ENCODE results near the gene NCBP2.
A peak's percentile ranks its signal among the peaks of the same experiment; 100 is the strongest.

Gene NCBP2

DNA sequence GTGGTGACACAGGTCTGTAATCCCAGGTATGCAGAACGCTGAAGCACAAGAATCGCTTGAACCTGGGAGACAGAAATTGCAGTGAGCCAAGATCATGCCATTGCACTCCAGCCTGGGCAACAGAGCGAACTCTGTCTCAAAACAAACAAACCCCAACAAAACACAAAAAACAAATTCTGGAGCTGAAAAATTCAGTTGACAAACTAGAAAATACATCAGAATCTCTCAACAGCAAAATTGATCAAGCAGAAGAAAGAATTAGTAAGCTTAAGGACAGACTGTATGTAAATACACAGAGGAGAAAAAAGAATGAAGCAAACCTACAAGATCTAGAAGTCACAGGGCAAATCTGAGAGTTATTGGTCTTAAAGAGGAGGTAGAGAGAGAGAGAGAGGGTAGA is 25.3 kb downstream of the NCBP2 start:
- no peaks in the 10 kb centered on the region for H3K27me3 ChIP-seq (ENCODE audit: insufficient read depth, low read length, poor library complexity)
- no CpG with 5 or more reads among the region's 3 CpGs for WGBS (ENCODE audit: extremely low coverage, insufficient coverage, low lambda C conversion rate)
- H3K36me3 ChIP-seq (ENCODE audit: control insufficient read depth, insufficient read depth, low read length) = peaks cover 1% of the 10 kb centered on the region
- no peak overlapping the region for H3K9ac ChIP-seq (ENCODE audit: low read length)
- H4K5ac ChIP-seq (ENCODE audit: low read length) = no peak overlapping the region
- DNase-seq = no peak
- H3K79me1 ChIP-seq (ENCODE audit: low read length) = no peaks in the 10 kb centered on the region
- no peak overlapping the region for H3K4ac ChIP-seq (ENCODE audit: low read depth, low read length)
- H2AK5ac ChIP-seq (ENCODE audit: low read length) = no peak overlapping the region
- no peak overlapping the region for H2BK120ac ChIP-seq (ENCODE audit: low read depth, low read length)
- no peak overlapping the region for H3K56ac ChIP-seq (ENCODE audit: low read length)
- H4K8ac ChIP-seq (ENCODE audit: low read depth, low read length) = no peak overlapping the region
- H3K18ac ChIP-seq (ENCODE audit: low read length) = no peak overlapping the region
- no peaks in the 10 kb centered on the region for H3K79me2 ChIP-seq (ENCODE audit: control insufficient read depth, insufficient read depth, low read length)
- H3K4me3 ChIP-seq (ENCODE audit: low read length) = no peak overlapping the region
- H3K23ac ChIP-seq (ENCODE audit: low read length) = no peak overlapping the region
- no peak overlapping the region for H3K27ac ChIP-seq (ENCODE audit: low read depth, low read length)
- no peaks in the 10 kb centered on the region for H3K4me1 ChIP-seq (ENCODE audit: control insufficient read depth, low read depth, low read length)
- no peak overlapping the region for H2BK15ac ChIP-seq (replicated peaks; ENCODE audit: low read depth)
- H3K4me2 ChIP-seq (ENCODE audit: low read length) = no peak overlapping the region
- H2BK5ac ChIP-seq (ENCODE audit: low read length) = no peak overlapping the region

DNA sequence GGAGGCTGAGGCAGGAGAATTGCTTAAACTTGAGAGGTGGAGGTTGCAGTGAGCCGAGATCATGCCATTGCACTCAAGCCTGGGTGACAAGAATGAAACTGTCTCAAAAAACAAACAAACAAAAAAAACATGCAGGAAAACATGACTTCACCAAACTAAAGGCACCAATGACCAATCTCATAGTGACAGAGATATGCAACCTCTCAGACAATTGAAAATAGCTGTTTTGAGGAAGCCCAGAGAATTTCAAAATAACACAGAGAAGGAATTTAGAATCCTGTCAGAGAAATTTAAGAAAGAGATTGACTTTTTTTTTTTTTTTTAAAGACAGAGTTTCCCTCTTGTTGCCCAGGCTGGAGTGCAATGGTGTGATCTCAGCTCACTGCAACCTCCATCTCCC is 26.1 kb downstream of the NCBP2 start:
- no peak overlapping the region for H2BK5ac ChIP-seq (ENCODE audit: low read length)
- H2AK5ac ChIP-seq (ENCODE audit: low read length) = no peak overlapping the region
- H3K79me1 ChIP-seq (ENCODE audit: low read length) = no peaks in the 10 kb centered on the region
- H3K18ac ChIP-seq (ENCODE audit: low read length) = no peak overlapping the region
- no peak for DNase-seq
- H2BK15ac ChIP-seq (replicated peaks; ENCODE audit: low read depth) = no peak overlapping the region
- H3K79me2 ChIP-seq (ENCODE audit: control insufficient read depth, insufficient read depth, low read length) = no peaks in the 10 kb centered on the region
- no peak overlapping the region for H3K4me3 ChIP-seq (ENCODE audit: low read length)
- H3K56ac ChIP-seq (ENCODE audit: low read length) = no peak overlapping the region
- H3K4ac ChIP-seq (ENCODE audit: low read depth, low read length) = no peak overlapping the region
- H3K36me3 ChIP-seq (ENCODE audit: control insufficient read depth, insufficient read depth, low read length) = peaks cover 1% of the 10 kb centered on the region
- H3K23ac ChIP-seq (ENCODE audit: low read length) = no peak overlapping the region
- no peak overlapping the region for H2BK120ac ChIP-seq (ENCODE audit: low read depth, low read length)
- H3K9ac ChIP-seq (ENCODE audit: low read length) = no peak overlapping the region
- H4K5ac ChIP-seq (ENCODE audit: low read length) = no peak overlapping the region
- no peak overlapping the region for H3K27ac ChIP-seq (ENCODE audit: low read depth, low read length)
- no peaks in the 10 kb centered on the region for H3K4me1 ChIP-seq (ENCODE audit: control insufficient read depth, low read depth, low read length)
- no CpG with 5 or more reads among the region's 1 CpG for whole genome bisulfite sequencing (ENCODE audit: extremely low coverage, insufficient coverage, low lambda C conversion rate)
- no peak overlapping the region for H3K4me2 ChIP-seq (ENCODE audit: low read length)
- no peaks in the 10 kb centered on the region for H3K27me3 ChIP-seq (ENCODE audit: insufficient read depth, low read length, poor library complexity)
- H4K8ac ChIP-seq (ENCODE audit: low read depth, low read length) = no peak overlapping the region

DNA sequence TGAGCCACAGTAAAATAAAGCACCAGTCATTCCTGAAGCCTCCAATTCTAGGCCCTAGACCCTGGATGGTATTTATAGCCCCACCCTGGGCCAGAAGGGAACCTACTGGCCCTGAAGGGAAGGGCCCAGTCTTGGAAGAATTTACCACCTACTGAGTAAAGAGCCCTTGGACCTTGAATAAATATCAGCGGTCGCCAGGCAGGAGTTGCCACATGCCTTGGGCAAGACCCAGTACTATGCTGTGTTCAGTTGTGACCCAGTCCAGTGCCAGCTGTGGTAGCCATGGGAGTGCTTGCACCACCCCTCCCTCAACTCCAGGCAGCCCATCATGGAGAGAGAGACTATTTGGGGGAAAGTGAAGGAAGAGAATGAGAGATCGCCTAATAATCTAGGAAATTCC is 27.0 kb downstream of the NCBP2 start:
- Histone ChIP-seq H2BK120ac (ENCODE audit: low read depth, low read length) (no peak overlapping the region), H2BK5ac (ENCODE audit: low read length) (no peak overlapping the region), H2AK5ac (ENCODE audit: low read length) (no peak overlapping the region), H4K8ac (ENCODE audit: low read depth, low read length) (no peak overlapping the region), H3K9ac (ENCODE audit: low read length) (no peak overlapping the region), H3K79me2 (ENCODE audit: control insufficient read depth, insufficient read depth, low read length) (no peaks in the 10 kb centered on the region), H3K27ac (ENCODE audit: low read depth, low read length) (no peak overlapping the region), H4K5ac (ENCODE audit: low read length) (no peak overlapping the region), H3K36me3 (ENCODE audit: control insufficient read depth, insufficient read depth, low read length) (peaks cover 1% of the 10 kb centered on the region), H3K56ac (ENCODE audit: low read length) (no peak overlapping the region), H3K18ac (ENCODE audit: low read length) (no peak overlapping the region), H3K4me2 (ENCODE audit: low read length) (no peak overlapping the region), H3K23ac (ENCODE audit: low read length) (no peak overlapping the region), H3K4ac (ENCODE audit: low read depth, low read length) (no peak overlapping the region), H3K27me3 (ENCODE audit: insufficient read depth, low read length, poor library complexity) (no peaks in the 10 kb centered on the region), H2BK15ac (replicated peaks; ENCODE audit: low read depth) (no peak overlapping the region), H3K4me1 (ENCODE audit: control insufficient read depth, low read depth, low read length) (no peaks in the 10 kb centered on the region), H3K79me1 (ENCODE audit: low read length) (no peaks in the 10 kb centered on the region), H3K4me3 (ENCODE audit: low read length) (no peak overlapping the region)
- no CpG with 5 or more reads among the region's 3 CpGs for WGBS (ENCODE audit: extremely low coverage, insufficient coverage, low lambda C conversion rate)
- DNase-seq = no peak

DNA sequence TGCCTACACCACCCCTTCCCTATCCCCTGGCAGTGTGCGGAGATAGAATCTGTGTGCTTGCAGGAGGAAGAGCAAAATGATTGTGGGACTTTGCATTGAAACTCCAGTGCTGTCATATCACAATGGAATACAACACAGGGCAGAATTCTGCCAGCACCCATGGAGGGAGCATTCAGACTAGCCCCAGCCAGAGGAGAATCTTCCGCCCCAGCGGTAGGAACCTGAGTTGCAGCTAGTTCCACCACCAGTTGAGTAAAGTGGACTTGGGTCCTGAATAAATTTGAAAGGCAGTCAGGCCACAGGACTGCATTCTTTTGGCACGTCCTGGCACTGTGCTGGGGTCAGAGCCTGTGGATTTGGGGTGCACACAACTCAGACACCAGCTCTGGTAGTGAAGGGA is 27.5 kb downstream of the NCBP2 start:
- Histone ChIP-seq H3K4ac (ENCODE audit: low read depth, low read length) (no peak overlapping the region), H2AK5ac (ENCODE audit: low read length) (no peak overlapping the region), H2BK120ac (ENCODE audit: low read depth, low read length) (no peak overlapping the region), H3K9ac (ENCODE audit: low read length) (no peak overlapping the region), H3K4me3 (ENCODE audit: low read length) (no peak overlapping the region), H3K27me3 (ENCODE audit: insufficient read depth, low read length, poor library complexity) (no peaks in the 10 kb centered on the region), H3K4me1 (ENCODE audit: control insufficient read depth, low read depth, low read length) (no peaks in the 10 kb centered on the region), H3K4me2 (ENCODE audit: low read length) (no peak overlapping the region), H4K8ac (ENCODE audit: low read depth, low read length) (no peak overlapping the region), H3K79me2 (ENCODE audit: control insufficient read depth, insufficient read depth, low read length) (no peaks in the 10 kb centered on the region), H3K27ac (ENCODE audit: low read depth, low read length) (no peak overlapping the region), H2BK15ac (replicated peaks; ENCODE audit: low read depth) (no peak overlapping the region), H3K18ac (ENCODE audit: low read length) (no peak overlapping the region), H3K56ac (ENCODE audit: low read length) (no peak overlapping the region), H3K79me1 (ENCODE audit: low read length) (no peaks in the 10 kb centered on the region), H4K5ac (ENCODE audit: low read length) (no peak overlapping the region), H3K23ac (ENCODE audit: low read length) (no peak overlapping the region), H2BK5ac (ENCODE audit: low read length) (no peak overlapping the region), H3K36me3 (ENCODE audit: control insufficient read depth, insufficient read depth, low read length) (peaks cover 1% of the 10 kb centered on the region)
- peak; percentile 29 for DNase-seq
- no CpG with 5 or more reads among the region's 4 CpGs for WGBS (ENCODE audit: extremely low coverage, insufficient coverage, low lambda C conversion rate)

DNA sequence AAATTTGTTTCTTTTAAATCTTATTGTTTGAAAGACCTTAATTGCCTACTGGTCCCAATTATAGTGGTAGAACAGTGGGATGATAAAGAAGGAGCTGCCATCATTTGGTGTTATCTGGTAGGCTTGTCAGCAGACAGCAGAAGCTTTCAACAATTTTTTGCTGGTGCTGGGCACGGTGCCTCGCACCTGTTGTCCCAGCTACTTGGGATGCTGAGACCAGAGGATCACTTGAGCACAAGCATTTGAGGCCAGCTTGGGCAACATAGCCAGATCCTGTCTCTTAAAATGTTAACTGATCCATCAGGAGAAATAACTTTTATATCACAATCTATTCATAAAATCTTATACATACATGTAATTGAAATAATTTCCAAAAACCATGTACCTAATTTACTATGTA is 38.6 kb downstream of the NCBP2 start:
- Histone ChIP-seq H3K18ac (ENCODE audit: low read length) (no peak overlapping the region), H3K23ac (ENCODE audit: low read length) (no peak overlapping the region), H3K4ac (ENCODE audit: low read depth, low read length) (no peak overlapping the region), H3K36me3 (ENCODE audit: control insufficient read depth, insufficient read depth, low read length) (peaks cover 6% of the 10 kb centered on the region), H4K5ac (ENCODE audit: low read length) (no peak overlapping the region), H3K4me1 (ENCODE audit: control insufficient read depth, low read depth, low read length) (no peaks in the 10 kb centered on the region), H2AK5ac (ENCODE audit: low read length) (no peak overlapping the region), H3K79me2 (ENCODE audit: control insufficient read depth, insufficient read depth, low read length) (no peaks in the 10 kb centered on the region), H3K56ac (ENCODE audit: low read length) (no peak overlapping the region), H3K79me1 (ENCODE audit: low read length) (no peaks in the 10 kb centered on the region), H3K4me3 (ENCODE audit: low read length) (no peak overlapping the region), H2BK5ac (ENCODE audit: low read length) (no peak overlapping the region), H3K4me2 (ENCODE audit: low read length) (no peak overlapping the region), H4K8ac (ENCODE audit: low read depth, low read length) (no peak overlapping the region), H3K27me3 (ENCODE audit: insufficient read depth, low read length, poor library complexity) (no peaks in the 10 kb centered on the region), H3K9ac (ENCODE audit: low read length) (no peak overlapping the region), H2BK120ac (ENCODE audit: low read depth, low read length) (no peak overlapping the region), H2BK15ac (replicated peaks; ENCODE audit: low read depth) (no peak overlapping the region), H3K27ac (ENCODE audit: low read depth, low read length) (no peak overlapping the region)
- no peak for DNase-seq
- no CpG with 5 or more reads among the region's 2 CpGs for WGBS (ENCODE audit: extremely low coverage, insufficient coverage, low lambda C conversion rate)

DNA sequence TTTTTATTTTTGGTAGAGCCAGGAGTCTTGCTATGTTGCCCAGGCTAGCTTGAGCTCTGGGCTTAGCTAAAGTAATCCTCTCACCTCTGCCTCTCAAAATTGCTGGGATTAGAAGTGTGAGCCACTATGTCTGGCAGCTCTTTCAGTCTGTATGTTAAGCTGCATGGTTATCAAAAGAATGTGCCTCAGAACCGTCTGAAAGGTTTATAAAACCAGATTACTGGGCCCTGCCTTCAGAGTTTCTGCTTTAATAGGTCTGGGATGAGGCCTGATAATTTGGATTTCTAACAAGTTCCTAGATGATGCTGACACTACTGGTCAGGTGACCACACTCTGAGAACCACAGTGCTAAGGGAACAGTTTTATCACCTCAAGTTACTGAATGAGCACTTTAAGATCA is 40.0 kb downstream of the NCBP2 start:
- H3K4me1 ChIP-seq (ENCODE audit: control insufficient read depth, low read depth, low read length) = no peaks in the 10 kb centered on the region
- no peaks in the 10 kb centered on the region for H3K27me3 ChIP-seq (ENCODE audit: insufficient read depth, low read length, poor library complexity)
- H2BK5ac ChIP-seq (ENCODE audit: low read length) = no peak overlapping the region
- no peak overlapping the region for H3K4me3 ChIP-seq (ENCODE audit: low read length)
- no peak overlapping the region for H4K8ac ChIP-seq (ENCODE audit: low read depth, low read length)
- H3K23ac ChIP-seq (ENCODE audit: low read length) = no peak overlapping the region
- H3K27ac ChIP-seq (ENCODE audit: low read depth, low read length) = no peak overlapping the region
- no peak overlapping the region for H4K5ac ChIP-seq (ENCODE audit: low read length)
- no peaks in the 10 kb centered on the region for H3K79me1 ChIP-seq (ENCODE audit: low read length)
- WGBS (ENCODE audit: extremely low coverage, insufficient coverage, low lambda C conversion rate) = no CpG with 5 or more reads among the region's 1 CpG
- H2BK15ac ChIP-seq (replicated peaks; ENCODE audit: low read depth) = no peak overlapping the region
- peaks cover under 1% of the 10 kb centered on the region for H3K79me2 ChIP-seq (ENCODE audit: control insufficient read depth, insufficient read depth, low read length)
- peak; percentile 66 for DNase-seq
- no peak overlapping the region for H3K18ac ChIP-seq (ENCODE audit: low read length)
- no peak overlapping the region for H3K9ac ChIP-seq (ENCODE audit: low read length)
- no peak overlapping the region for H2AK5ac ChIP-seq (ENCODE audit: low read length)
- no peak overlapping the region for H3K4ac ChIP-seq (ENCODE audit: low read depth, low read length)
- H3K36me3 ChIP-seq (ENCODE audit: control insufficient read depth, insufficient read depth, low read length) = peaks cover 6% of the 10 kb centered on the region
- no peak overlapping the region for H2BK120ac ChIP-seq (ENCODE audit: low read depth, low read length)
- H3K56ac ChIP-seq (ENCODE audit: low read length) = no peak overlapping the region
- H3K4me2 ChIP-seq (ENCODE audit: low read length) = no peak overlapping the region
